GM18520 (cell line): Measurements from ENCODE around the gene TSPAN10.

Experiments
- ATAC-seq: cut with Tn5 transposase; IDR thresholded peaks from one replicate; pipeline ENCODE4 v1.9.1; 2021; ENCODE audit not compliant: unreplicated experiment

Gene TSPAN10

DNA sequence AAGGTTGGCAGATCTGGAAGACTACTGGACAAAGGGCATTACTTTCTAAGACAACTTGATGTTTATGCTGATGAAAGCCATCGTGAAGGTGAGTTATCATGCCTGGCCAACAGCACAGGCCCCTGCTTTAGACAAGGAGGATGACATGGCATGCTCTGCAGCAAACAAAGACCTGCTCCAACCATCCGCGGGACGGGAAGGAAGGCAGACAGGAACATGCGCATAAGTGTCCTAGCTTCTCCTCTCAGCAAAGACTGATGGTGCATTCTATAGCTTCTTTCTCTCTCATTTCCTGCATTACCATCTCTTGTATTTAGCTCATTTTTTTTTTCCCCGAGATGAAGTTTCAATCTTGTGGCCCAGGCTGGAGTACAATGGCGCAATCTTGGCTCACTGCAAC lies 5.5 kb upstream of the TSPAN10 start:
- ATAC-seq = no peak

DNA sequence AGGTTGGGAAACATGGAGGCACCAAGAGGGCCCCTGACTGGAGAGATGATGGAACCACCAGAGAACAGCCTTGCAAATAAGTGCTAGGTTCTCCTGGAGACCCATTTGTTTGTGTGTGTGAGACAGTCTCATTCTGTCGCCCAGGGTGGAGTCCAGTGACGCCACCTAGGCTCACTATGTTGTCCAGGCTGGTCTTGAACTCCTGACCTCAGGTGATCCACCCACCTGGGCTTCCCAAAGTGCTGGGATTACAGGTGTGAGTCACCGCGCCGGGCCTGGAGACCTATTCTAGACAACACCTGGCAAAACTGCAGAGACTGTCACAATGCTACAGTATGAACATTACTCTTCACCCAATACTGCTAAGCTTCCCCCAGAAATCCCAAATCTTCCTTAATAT lies 1.6 kb upstream of the TSPAN10 start:
- no peak for ATAC-seq

DNA sequence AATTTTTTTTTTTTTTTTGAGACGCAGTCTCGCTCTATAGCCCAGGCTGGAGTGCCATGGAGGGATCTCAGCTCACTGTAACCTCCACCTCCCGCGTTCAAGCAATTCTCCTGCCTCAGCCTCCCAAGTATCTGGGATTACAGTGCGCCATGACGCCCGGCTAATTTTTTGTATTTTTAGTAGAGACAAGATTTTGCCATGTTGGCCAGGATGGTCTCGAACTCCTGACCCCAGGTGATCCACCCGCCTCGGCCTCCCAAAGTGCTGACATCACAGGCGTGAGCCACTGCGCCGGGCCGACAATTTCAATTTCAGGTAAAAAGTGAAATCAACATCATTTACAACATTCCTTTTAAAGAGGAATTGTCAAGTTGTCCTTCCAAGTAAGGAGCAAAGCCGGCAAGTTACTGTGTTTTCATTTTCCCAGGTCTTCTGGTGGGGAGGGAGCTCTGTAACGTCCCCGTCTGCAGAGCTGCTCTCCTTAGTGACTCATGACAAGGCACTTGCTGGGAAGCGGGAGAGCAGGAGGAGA lies 957 bp upstream of the TSPAN10 start:
- ATAC-seq = no peak

DNA sequence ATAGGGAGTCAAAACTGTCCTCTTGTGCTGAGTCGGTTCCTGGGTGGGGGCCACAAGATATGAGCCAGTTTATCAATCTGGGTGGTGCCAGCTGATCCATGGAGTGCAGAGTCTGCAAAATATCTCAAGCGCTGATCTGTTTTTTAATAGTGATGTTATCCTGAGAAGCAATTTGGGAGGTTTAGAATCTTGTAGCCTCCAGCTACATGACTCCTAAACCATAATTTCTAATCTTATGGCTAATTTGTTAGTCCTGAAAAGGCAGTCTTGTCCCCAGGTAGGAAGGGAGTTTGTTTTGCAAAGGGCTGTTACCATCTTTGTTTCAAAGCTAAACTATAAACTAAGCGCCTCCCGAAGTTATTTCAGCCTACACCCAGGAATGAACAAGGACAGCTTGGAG lies 1.7 kb downstream of the TSPAN10 start:
- ATAC-seq = no peak

DNA sequence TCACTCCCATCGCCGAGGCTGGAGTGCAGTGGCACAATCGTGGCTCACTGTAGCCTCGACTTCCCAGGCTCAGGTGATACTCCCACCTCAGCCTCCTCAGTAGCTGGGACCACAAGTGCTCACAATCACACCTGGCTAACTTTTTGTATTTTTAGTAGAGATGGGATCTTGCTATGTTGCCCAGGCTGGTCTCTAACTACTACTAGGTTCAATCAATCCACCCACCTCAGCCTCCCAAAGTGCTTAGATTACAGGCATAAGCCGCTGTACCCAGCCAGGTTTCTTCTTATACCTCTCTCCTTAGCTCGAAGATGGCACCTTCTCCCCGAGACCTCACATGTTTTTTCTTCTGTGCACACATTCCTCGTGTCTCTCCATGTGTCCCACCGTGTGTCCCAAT lies 3.0 kb downstream of the TSPAN10 start:
- no peak for ATAC-seq

DNA sequence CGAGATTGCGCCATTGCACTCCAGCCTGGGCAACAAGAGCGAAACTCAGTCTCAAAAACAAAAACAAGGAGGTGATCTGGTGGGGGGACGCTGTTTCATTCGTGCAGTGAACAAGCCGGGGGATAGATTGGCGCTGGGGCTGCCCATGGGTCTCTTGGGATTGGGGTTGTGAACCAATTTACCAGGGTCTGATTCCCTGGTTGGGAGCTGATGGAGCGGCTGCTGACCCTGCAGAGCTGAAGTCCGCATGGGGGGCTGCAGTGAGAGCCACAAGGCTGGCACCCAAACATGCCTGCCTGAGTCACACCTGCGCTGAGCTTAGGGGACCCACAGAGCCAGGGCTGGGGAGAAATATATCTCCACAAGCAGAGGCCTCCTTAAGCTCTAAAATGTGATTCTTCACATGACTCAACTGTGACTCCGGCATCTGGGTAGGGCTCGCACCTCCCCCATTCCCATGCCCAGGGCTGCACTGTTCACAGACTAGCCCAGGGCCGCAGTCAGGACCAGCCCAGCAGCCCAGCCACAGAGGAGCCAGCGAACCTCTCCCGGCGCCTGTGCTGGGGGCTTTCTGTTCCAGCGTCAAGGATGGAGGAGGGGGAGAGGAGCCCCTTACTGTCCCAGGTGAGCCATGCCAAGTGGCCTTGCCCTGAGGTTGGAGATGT lies 5.0 kb downstream of the TSPAN10 start:
- ATAC-seq = no peak

DNA sequence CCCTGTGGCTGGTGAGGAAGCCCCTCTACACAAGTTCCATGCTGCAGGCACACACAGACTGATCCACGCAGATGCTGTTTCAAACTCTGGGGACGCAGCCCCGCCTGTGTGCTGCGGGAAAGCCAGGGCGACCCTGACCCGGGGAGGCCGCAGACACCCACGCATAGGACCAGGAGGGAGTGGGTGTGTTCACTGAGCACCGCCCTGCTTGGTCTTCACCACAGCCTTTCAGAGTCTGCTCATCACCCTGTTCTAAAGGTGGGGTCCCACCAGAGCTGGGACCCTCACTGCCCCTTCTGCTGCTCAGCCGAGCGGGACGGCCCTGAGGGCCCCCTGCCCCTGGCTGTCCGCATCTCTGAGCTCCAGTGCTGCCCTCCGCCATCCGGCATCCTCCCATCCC lies 7.5 kb downstream of the TSPAN10 start:
- no peak for ATAC-seq

DNA sequence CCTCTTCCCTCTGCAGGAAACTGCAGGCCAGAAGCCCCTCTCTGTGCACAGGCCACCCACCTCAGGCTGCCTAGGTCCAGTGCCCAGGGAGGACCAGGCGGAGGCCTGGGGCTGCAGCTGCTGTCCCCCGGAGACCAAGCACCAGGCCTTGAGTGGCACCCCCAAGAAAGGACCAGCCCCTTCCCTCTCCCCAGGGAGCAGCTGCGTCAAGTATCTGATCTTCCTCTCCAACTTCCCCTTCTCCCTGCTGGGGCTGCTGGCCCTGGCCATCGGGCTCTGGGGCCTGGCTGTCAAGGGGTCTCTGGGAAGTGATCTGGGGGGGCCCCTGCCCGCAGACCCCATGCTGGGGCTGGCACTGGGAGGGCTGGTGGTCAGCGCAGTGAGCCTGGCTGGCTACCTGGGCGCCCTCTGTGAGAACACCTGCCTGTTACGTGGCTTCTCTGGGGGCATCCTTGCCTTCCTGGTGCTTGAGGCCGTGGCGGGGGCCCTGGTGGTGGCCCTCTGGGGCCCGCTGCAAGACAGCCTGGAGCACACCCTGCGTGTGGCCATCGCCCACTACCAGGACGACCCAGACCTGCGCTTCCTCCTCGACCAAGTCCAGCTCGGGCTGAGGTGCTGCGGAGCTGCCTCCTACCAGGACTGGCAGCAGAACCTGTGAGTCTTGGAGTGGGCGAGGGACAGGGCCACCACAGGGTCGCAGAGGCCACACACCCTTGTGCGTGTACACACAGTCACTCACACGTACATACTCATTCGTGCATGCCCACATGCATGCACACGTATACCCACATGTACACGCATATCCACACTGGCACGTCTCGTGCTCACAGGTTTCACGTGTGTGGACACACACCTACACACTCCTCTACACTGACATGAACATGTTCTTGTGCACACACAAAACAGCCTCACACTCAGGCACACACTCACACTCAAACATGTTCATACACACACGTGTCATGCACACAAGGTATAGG lies 8.3 kb downstream of the TSPAN10 start:
- no peak for ATAC-seq

DNA sequence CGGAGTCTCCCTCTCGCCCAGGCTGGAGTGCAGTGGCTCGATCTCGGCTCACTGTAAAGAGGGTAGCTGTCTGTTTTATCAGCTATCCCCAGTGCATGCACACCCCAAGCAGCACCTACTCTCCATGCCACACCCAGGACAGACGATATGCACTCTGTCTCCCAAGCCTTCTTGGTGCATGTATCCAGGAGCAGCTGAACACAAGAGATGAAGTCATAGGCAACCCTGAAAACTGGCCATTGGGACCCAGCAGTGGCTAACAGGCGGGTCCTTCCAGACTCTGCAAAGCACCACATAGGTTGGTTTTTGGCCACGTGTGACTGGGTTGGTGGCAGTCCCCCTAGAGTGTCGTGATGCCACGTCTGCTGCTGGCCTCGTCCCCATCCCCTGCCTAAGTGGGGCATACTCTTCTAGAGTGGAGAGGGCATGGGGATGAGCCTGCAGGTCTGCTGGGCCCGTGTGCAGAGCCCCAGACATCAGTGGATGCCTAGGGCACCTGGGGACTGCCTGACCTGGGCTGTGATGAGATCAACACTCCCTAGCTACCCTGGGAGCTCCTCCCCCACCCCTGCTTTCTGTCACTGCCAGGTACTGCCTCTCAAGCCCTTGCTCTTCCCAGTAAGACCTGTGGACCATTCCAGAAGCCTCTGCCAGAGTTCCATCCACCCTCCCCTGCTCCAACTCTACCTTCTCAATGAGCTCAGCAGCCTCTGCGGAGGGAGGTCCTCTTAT lies 10.0 kb downstream of the TSPAN10 start:
- ATAC-seq = no peak

DNA sequence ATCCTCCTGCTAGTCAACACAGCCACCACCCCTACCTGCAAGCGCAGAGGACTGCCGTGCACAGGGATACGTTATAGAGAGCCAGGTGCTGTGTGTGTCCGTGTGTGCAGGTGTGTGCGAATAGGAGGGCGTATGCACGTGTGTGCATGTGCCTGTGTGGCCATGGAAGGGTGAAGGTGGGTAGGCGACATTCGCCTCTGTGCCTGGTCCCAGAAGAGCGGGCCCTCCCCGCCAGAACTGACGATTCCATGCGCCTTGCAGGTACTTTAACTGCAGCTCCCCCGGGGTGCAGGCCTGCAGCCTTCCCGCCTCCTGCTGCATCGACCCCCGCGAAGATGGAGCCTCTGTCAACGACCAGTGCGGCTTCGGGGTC lies 10.6 kb downstream of the TSPAN10 start:
- no peak for ATAC-seq

DNA sequence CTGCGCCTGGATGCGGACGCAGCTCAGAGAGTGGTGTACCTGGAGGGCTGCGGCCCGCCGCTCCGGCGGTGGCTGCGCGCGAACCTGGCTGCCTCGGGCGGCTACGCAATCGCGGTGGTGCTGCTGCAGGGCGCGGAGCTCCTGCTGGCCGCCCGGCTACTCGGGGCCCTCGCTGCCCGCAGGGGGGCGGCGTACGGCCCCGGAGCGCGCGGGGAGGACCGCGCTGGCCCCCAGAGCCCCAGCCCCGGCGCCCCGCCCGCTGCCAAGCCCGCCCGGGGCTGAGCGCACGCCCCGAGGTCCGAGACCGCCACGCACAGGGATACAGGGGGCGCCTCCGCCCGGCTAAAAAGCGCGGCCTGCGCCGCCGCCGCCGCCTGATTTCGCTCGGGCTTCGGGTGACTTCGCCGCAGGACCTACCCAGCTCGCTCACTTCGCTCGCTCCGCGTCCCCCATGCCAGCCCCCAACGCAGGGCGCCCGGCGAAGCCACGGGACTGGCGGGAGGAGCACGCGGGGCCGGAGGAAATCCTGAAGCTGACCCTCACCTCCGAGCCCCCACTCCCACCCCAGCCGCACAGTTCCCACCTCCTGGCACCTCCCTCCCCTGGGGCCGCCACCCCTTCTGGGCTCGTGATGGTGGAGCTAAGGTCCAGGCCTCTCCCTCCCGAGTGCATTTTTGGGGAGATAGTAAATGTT lies 11.2 kb downstream of the TSPAN10 start:
- no peak for ATAC-seq

DNA sequence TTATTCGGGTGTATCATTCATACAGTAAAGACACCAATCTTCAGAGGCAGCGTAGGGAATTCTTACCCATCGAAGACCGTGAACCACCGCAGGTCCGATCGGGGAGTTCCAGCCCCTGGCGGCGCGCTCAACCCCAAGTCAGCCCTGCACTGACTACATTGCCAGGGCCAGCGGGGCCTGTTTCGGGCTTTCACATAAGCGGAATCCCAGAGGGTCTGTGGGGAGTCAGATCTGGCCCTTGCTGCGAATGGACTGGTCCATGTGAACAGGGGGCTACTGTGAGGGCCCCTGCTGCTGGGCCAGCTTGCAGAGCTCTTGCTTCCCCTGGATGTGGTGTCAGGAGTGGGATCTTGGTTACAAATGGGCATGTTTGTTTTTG lies 11.7 kb downstream of the TSPAN10 start:
- no peak for ATAC-seq

DNA sequence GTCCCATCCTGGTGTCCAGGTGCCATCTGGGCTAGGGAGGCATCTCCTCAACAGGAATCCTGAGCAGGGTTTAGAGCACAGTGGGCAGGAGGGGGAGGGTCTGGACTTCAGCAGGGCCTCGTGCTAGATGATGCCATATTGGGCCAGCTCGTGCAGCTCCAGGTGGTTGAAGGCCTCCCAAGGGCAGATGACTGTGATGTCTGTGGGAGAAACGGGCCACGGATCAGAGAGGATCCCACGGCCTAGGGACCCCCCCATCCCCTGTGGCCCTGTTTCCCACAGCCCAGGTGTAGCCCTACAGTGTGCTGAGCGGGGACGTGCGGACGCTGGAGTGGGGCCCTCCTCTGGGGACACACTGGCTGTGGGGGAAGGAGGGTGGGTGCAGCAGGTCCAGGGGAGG lies 14.0 kb downstream of the TSPAN10 start:
- ATAC-seq = no peak

DNA sequence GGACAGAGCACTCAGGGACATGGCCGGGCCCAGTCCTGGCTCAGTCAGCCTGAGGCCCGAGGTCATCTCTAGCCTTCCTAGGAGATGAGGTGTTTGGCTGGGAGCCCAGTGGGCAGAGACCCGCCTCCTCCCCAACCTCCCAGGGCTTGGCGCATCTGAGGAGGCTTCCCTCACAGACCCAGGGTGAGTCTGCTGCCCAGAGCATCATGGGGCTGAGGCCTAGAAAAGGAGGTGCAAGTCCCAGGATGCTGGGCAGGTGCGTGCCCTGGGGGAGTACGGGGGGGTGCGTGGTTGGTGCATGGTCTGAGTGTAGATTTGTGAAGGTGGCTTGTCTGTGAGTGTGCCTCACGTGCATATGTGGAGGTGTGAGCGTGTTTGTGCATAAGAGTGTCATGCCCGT lies 14.7 kb downstream of the TSPAN10 start:
- no peak for ATAC-seq

DNA sequence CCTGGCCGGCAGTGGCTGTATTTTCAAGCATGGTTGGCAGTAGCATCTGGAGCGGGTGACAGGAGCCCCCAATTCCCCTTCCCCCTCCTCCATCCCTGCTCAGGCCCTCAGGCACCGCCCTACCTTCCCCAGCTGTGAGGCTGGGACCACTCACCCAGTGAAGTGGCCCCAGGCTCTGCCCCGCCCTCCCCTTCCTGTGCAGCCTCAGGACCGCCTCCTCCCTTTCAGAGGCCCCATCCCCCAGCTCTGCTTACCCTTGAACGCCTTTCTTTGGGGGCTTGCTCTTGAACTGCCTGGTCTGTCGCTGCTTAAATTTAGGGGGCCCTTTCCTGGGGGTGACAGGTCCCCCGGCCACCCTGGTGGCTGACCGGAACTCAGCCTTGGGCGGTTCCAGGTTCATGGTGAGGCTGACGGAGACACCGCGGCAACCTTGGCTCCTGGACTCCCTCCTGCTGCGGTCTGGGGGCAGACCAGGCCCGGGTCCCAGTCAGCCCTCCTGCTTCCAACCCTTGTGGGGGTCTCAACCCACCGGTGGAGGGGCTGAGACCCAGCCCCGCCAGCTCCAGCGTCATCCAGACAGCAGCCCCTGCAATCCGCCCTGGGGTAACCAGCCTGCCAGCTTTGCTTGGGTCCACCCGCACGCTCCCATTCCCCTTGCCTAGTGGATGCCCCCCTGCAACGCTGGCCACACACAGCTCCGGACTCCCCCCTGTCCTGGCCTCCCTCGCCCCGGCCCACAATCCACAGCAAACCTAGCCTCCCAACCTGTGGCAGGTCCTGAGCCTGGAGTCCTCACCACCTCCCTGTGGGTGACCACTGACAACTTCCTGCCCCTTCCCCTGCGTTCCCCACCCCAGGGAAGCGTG lies 16.1 kb downstream of the TSPAN10 start:
- no peak for ATAC-seq

DNA sequence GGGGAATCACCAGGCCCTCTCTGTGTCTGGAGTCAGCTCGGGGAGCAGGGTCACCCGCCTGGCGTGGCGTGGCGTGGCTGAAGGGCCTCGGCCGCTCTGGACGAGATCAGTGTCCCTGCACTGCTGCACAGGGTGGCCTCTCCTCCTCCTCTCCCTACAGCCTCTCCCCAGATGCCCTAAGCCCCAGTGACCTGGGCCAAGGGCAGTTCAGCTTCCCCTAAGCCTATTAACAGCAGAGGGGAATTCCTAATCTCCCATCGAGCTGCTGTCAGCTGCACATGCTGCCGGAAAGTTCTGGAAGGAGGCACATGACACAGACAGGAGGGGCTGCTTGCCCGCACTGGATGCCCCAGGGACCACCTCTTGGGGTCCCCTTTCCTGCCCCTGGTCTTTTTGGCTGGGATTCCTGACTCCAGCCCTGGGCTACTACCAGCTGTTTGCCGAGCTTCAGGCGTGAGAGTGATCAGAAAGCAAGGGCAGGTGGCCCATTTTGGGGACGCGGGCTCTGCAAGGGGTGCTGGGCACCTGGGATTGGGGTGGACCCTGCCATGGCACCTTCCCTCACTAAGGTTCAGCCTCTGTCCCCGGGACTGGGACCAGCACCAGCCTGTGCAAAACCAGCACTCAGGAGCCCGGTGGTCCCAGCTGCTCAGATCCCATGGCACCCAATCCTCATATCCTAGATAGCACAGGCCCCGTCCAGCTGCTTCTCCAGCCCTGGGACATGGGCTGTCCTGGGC lies 18.6 kb downstream of the TSPAN10 start:
- ATAC-seq = no peak

DNA sequence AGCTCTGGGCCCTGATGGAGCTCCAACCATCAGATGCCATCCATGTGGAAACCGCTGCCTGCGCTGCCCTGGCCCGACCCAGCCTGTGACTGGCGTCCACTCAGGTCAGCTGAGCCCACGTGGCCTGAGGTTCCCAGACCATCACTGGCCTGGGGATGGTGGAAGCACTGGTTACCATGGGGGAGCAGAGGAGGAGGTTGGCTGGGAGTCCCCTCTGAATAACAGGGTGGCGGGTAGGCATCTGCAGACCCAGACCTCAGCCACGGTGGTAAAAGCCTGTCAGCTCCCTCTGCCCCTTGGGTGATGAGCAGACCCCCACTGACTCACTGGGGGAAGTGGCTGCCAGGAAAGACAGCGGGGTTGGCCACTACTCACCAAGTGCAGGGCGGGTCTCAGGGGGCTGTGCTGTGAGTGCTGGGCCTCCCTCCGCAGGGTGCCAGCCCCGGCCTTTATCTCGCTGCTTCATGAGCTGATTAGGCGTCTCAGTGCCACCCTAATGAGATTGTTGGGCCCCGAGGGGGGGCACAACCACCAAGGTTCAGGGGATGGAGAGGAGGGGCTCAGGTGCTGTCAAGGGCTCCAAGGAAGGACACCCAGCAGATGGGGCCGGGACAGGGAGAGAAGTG lies 19.2 kb downstream of the TSPAN10 start, which contains the start of gene PDE6G:
PDE6G (minus strand) TSS at position 425 of the 626 bp plus-strand sequence. CDS start 3,237 bp downstream, outside the sequence.
- no peak for ATAC-seq

DNA sequence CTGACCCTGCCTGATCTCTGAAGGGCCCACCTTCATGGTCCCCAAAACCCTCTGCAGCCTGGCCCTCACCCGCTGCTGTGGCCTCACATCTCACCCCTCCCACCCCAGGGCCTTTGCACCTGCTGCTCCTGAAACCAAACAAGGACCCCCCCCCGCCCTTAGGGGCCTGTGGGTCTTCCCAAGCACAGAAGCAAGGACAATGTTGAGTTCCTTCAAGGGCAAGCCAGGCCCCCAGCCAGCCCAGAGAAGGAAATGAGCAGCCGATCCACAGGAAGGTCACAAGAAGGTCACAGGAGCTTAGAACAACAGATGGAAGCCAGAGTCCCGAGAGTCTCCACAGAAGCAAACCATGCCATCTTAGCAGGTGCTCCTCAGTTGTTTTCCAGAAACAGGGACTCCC lies 19.8 kb downstream of the TSPAN10 start:
- no peak for ATAC-seq

DNA sequence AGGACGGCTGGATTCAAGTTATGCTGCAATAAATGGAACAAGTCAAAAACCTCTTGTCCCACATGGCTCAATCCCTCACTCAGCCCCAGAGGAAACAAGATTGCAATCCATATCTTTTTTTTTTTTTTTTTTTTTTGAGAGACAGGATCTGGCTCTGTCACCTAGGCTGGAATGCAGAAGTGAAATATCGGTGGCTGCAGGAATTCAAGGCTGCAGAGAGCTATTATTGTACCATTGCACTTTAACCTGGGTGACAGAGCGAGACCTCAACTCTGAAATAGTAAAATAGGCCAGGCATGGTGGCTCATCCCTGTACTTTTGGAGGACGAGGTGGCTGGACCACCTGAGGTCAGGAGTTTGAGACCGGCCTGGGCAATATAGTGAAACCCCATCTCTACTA lies 22.0 kb downstream of the TSPAN10 start:
- no peak for ATAC-seq
